Measurements from ENCODE around the gene CDCA4.
"Not testable (repeated sequence)": the region's sequence is repeated elsewhere in the genome, so short reads cannot be mapped to it uniquely, and the experiment has no call there.

CDCA4 gene

DNA sequence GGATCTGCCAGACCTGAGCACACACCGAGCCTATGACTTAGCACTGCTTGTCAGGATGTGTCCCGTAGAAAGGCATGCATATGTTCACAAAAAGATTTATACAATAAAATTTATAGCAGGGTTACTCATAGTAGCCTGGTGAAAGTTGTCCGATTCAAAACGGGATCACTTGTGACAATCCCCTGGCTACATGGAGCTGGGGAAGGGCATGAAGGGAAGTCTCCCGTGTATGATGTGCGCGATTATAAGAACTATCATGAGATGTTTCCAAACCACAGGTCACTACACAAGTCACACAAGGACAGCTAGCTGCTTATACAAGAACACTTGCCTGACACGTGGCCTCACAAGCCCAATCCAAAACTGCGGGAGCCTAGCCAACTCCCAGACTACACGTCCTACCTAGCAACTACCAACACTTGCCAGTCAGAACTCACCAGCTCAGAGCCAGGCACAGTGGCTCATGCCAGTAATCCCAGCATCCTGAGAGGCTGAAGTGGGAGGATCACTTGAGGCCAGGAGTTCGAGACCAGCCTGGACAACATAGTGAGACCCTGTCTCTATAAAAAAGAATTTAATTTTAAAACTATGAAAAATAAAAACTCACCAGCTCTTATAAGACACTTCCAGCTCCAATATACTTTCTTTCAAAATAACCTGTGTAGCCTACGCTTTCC, 7.5 kb upstream of the CDCA4 start:
- H3K36me3 ChIP-seq (ENCODE audit: control insufficient read depth, insufficient read depth, low read length): no peaks in the 10 kb centered on the region
- no peak overlapping the region for H2AK5ac ChIP-seq (ENCODE audit: low read length)
- no peak overlapping the region for H3K4me3 ChIP-seq (ENCODE audit: low read length)
- DNase-seq: no peak
- no peak overlapping the region for H3K4me2 ChIP-seq (ENCODE audit: low read length)
- no peak overlapping the region for H3K56ac ChIP-seq (ENCODE audit: low read length)
- no peaks in the 10 kb centered on the region for H3K4me1 ChIP-seq (ENCODE audit: control insufficient read depth, low read depth, low read length)
- no peak overlapping the region for H2BK15ac ChIP-seq (replicated peaks; ENCODE audit: low read depth)
- H3K79me1 ChIP-seq (ENCODE audit: low read length): no peaks in the 10 kb centered on the region
- H4K8ac ChIP-seq (ENCODE audit: low read depth, low read length): no peak overlapping the region
- H3K23ac ChIP-seq (ENCODE audit: low read length): no peak overlapping the region
- WGBS (ENCODE audit: extremely low coverage, insufficient coverage, low lambda C conversion rate): 100% methylated on average over 1 of the region's 12 CpGs
- no peak overlapping the region for H3K9ac ChIP-seq (ENCODE audit: low read length)
- peaks cover 4% of the 10 kb centered on the region for H3K27me3 ChIP-seq (ENCODE audit: insufficient read depth, low read length, poor library complexity)
- H2BK5ac ChIP-seq (ENCODE audit: low read length): no peak overlapping the region
- no peak overlapping the region for H3K18ac ChIP-seq (ENCODE audit: low read length)
- H3K4ac ChIP-seq (ENCODE audit: low read depth, low read length): no peak overlapping the region
- no peak overlapping the region for H2BK120ac ChIP-seq (ENCODE audit: low read depth, low read length)
- no peak overlapping the region for H3K27ac ChIP-seq (ENCODE audit: low read depth, low read length)
- no peaks in the 10 kb centered on the region for H3K79me2 ChIP-seq (ENCODE audit: control insufficient read depth, insufficient read depth, low read length)
- no peak overlapping the region for H4K5ac ChIP-seq (ENCODE audit: low read length)

- no CpG with 5 or more reads among the region's 4 CpGs for WGBS (ENCODE audit: extremely low coverage, insufficient coverage, low lambda C conversion rate)
- not testable (repeated sequence) for H3K27ac ChIP-seq (ENCODE audit: low read depth, low read length)
Observed at GRCh38 chr14:105027718-105028117, 6.8 kb upstream of the CDCA4 start.

GRCh38 chr14:105026802-105027563, 6.1 kb upstream of the CDCA4 start:
- H3K79me1 ChIP-seq (ENCODE audit: low read length): no peaks in the 10 kb centered on the region
- no peak overlapping the region for H2BK15ac ChIP-seq (replicated peaks; ENCODE audit: low read depth)
- no CpG with 5 or more reads among the region's 1 CpG for WGBS (ENCODE audit: extremely low coverage, insufficient coverage, low lambda C conversion rate)
- H3K4me2 ChIP-seq (ENCODE audit: low read length): no peak overlapping the region
- no peaks in the 10 kb centered on the region for H3K4me1 ChIP-seq (ENCODE audit: control insufficient read depth, low read depth, low read length)
- H3K23ac ChIP-seq (ENCODE audit: low read length): no peak overlapping the region
- H3K27ac ChIP-seq (ENCODE audit: low read depth, low read length): no peak overlapping the region
- no peak overlapping the region for H4K5ac ChIP-seq (ENCODE audit: low read length)
- no peaks in the 10 kb centered on the region for H3K36me3 ChIP-seq (ENCODE audit: control insufficient read depth, insufficient read depth, low read length)
- no peak overlapping the region for H3K9ac ChIP-seq (ENCODE audit: low read length)
- H3K4ac ChIP-seq (ENCODE audit: low read depth, low read length): no peak overlapping the region
- no peak overlapping the region for H3K4me3 ChIP-seq (ENCODE audit: low read length)
- no peak overlapping the region for H2BK5ac ChIP-seq (ENCODE audit: low read length)
- H3K18ac ChIP-seq (ENCODE audit: low read length): no peak overlapping the region
- no peak overlapping the region for H2BK120ac ChIP-seq (ENCODE audit: low read depth, low read length)
- H4K8ac ChIP-seq (ENCODE audit: low read depth, low read length): no peak overlapping the region
- H2AK5ac ChIP-seq (ENCODE audit: low read length): no peak overlapping the region
- H3K56ac ChIP-seq (ENCODE audit: low read length): no peak overlapping the region
- DNase-seq: no peak
- H3K79me2 ChIP-seq (ENCODE audit: control insufficient read depth, insufficient read depth, low read length): no peaks in the 10 kb centered on the region
- H3K27me3 ChIP-seq (ENCODE audit: insufficient read depth, low read length, poor library complexity): no peaks in the 10 kb centered on the region

More at GRCh38 chr14:105027718-105028117, 6.8 kb upstream of the CDCA4 start:
- not testable (repeated sequence) for DNase-seq; H3K4me2 ChIP-seq (ENCODE audit: low read length); H4K5ac ChIP-seq (ENCODE audit: low read length); H2AK5ac ChIP-seq (ENCODE audit: low read length); H3K4me3 ChIP-seq (ENCODE audit: low read length); H3K27me3 ChIP-seq (ENCODE audit: insufficient read depth, low read length, poor library complexity); H3K79me1 ChIP-seq (ENCODE audit: low read length); H3K9ac ChIP-seq (ENCODE audit: low read length); H3K18ac ChIP-seq (ENCODE audit: low read length); H2BK5ac ChIP-seq (ENCODE audit: low read length); H3K4me1 ChIP-seq (ENCODE audit: control insufficient read depth, low read depth, low read length); H3K56ac ChIP-seq (ENCODE audit: low read length); H2BK15ac ChIP-seq (replicated peaks; ENCODE audit: low read depth); H3K23ac ChIP-seq (ENCODE audit: low read length); H3K36me3 ChIP-seq (ENCODE audit: control insufficient read depth, insufficient read depth, low read length); H2BK120ac ChIP-seq (ENCODE audit: low read depth, low read length); H3K79me2 ChIP-seq (ENCODE audit: control insufficient read depth, insufficient read depth, low read length); H3K4ac ChIP-seq (ENCODE audit: low read depth, low read length); H4K8ac ChIP-seq (ENCODE audit: low read depth, low read length)

- H3K4me3 ChIP-seq (ENCODE audit: low read length): no peak overlapping the region
- H3K18ac ChIP-seq (ENCODE audit: low read length): no peak overlapping the region
- H3K36me3 ChIP-seq (ENCODE audit: control insufficient read depth, insufficient read depth, low read length): no peaks in the 10 kb centered on the region
- H3K4me2 ChIP-seq (ENCODE audit: low read length): no peak overlapping the region
- no peak overlapping the region for H3K4ac ChIP-seq (ENCODE audit: low read depth, low read length)
- H3K9ac ChIP-seq (ENCODE audit: low read length): no peak overlapping the region
- H4K5ac ChIP-seq (ENCODE audit: low read length): no peak overlapping the region
- no peak overlapping the region for H3K27ac ChIP-seq (ENCODE audit: low read depth, low read length)
- H4K8ac ChIP-seq (ENCODE audit: low read depth, low read length): no peak overlapping the region
- H2BK15ac ChIP-seq (replicated peaks; ENCODE audit: low read depth): no peak overlapping the region
- no peak overlapping the region for H2AK5ac ChIP-seq (ENCODE audit: low read length)
- H3K79me2 ChIP-seq (ENCODE audit: control insufficient read depth, insufficient read depth, low read length): no peaks in the 10 kb centered on the region
- no peaks in the 10 kb centered on the region for H3K4me1 ChIP-seq (ENCODE audit: control insufficient read depth, low read depth, low read length)
- H3K79me1 ChIP-seq (ENCODE audit: low read length): no peaks in the 10 kb centered on the region
- no peak overlapping the region for H3K23ac ChIP-seq (ENCODE audit: low read length)
- WGBS (ENCODE audit: extremely low coverage, insufficient coverage, low lambda C conversion rate): no CpG with 5 or more reads among the region's 16 CpGs
- no peak overlapping the region for H3K56ac ChIP-seq (ENCODE audit: low read length)
- no peak overlapping the region for H2BK5ac ChIP-seq (ENCODE audit: low read length)
- no peak overlapping the region for H2BK120ac ChIP-seq (ENCODE audit: low read depth, low read length)
- no peak for DNase-seq
- H3K27me3 ChIP-seq (ENCODE audit: insufficient read depth, low read length, poor library complexity): no peaks in the 10 kb centered on the region
Observed at GRCh38 chr14:105026033-105026785, 5.3 kb upstream of the CDCA4 start.

DNA sequence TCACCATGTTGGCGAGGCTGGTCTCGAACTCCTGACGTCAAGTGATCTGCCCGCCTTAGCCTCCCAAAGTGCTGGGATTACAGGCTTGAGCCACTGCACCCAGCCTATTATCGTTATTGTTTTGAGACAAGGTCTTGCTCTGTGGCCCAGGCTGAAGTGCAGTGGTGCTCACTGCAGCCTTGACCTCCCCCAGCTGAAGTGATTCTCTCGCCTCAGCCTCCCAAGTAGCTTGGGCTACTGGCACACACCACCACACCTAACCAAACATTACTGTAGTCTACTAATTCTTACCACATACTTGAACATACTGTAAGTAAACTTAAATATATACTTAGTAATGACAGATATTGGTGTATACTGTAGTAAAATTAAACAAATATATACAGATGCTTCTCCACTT, 4.5 kb upstream of the CDCA4 start:
- no peak overlapping the region for H2BK15ac ChIP-seq (replicated peaks; ENCODE audit: low read depth)
- no peak overlapping the region for H4K5ac ChIP-seq (ENCODE audit: low read length)
- no peaks in the 10 kb centered on the region for H3K36me3 ChIP-seq (ENCODE audit: control insufficient read depth, insufficient read depth, low read length)
- no peak overlapping the region for H2BK120ac ChIP-seq (ENCODE audit: low read depth, low read length)
- H3K4me1 ChIP-seq (ENCODE audit: control insufficient read depth, low read depth, low read length): no peaks in the 10 kb centered on the region
- no peak overlapping the region for H3K18ac ChIP-seq (ENCODE audit: low read length)
- peaks cover 2% of the 10 kb centered on the region for H3K79me2 ChIP-seq (ENCODE audit: control insufficient read depth, insufficient read depth, low read length)
- H2BK5ac ChIP-seq (ENCODE audit: low read length): no peak overlapping the region
- H4K8ac ChIP-seq (ENCODE audit: low read depth, low read length): no peak overlapping the region
- no peak for DNase-seq
- no peaks in the 10 kb centered on the region for H3K79me1 ChIP-seq (ENCODE audit: low read length)
- WGBS (ENCODE audit: extremely low coverage, insufficient coverage, low lambda C conversion rate): no CpG with 5 or more reads among the region's 6 CpGs
- H3K27me3 ChIP-seq (ENCODE audit: insufficient read depth, low read length, poor library complexity): no peaks in the 10 kb centered on the region
- no peak overlapping the region for H3K27ac ChIP-seq (ENCODE audit: low read depth, low read length)
- no peak overlapping the region for H2AK5ac ChIP-seq (ENCODE audit: low read length)
- no peak overlapping the region for H3K4me2 ChIP-seq (ENCODE audit: low read length)
- H3K4me3 ChIP-seq (ENCODE audit: low read length): no peak overlapping the region
- no peak overlapping the region for H3K56ac ChIP-seq (ENCODE audit: low read length)
- H3K23ac ChIP-seq (ENCODE audit: low read length): no peak overlapping the region
- H3K9ac ChIP-seq (ENCODE audit: low read length): no peak overlapping the region
- H3K4ac ChIP-seq (ENCODE audit: low read depth, low read length): no peak overlapping the region
